Measurements from ENCODE around the gene MRPL17.

Gene MRPL17

DNA sequence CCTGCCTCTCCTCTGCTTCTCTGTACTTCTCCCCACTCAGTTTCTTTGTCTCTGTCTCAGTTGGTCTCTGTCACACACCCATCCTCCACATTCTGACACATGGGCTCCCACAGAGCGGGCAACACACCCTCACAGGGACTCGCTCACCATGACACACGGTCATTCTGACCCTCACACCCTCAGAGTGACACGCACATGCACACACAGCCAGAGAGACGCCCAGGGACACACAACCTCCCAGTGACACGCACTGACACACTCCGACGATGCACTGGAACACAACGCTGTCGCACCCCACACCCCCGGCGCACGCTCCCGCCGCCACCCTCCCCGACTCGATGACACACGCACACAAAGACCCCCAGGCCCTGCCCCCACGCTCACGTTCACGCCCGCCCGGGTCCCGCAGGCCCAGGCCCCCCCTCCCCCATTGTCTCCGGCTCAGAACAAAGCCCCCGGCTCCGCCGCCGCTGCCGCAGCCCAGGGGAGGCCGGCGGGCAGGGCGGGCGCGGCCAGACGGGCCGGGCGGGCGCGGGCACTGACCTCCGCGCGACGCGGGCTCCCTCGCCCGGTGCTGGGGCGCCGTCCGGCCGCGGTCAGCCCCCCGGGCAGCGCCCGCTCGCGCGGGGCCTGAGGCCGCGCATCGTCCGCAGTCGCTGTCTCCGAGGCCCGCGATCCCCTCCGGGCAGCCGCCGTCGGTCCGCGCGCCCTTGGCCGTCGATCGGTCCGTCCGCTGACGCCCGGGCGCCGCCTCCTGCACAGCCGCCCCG, 27.9 kb downstream of the MRPL17 start:
- no peak for DNase-seq (ENCODE audit: low read depth in 2 of 2, low spot score in 1 of 2)

DNA sequence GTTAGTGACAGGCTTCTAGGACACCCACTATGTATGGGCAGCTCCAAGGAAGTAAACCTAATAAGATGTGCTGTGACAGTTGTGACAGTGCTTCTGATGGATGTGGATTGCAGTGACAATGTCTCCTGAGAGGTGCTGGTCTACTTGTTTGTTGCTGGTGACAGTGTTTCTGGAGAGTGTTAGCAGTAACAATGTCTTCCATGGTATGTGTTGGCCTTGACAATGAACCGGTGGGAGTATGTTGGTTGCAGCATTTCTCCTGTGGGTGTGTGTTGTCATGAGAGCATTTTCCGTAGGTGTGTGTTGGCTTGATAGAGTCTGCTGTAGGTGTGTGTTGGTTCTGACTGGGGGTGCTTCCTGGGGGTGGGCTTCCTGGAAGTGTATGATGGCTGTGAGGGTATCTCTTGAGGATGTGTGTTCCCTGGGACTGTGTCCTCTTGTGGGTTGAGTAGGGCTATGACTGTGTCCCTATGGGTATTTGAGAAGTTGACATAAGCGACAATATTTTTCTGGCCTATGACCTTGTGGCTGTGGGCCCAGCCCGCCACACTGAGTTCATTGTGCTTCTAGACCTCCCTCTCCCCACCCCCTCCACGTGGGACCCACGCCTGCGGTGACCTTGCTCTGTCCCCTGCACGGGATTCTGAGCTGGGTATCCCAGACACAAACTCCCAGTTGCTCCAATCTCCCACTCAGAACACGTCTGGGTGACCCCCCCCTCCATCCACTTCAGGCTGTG, 28.7 kb downstream of the MRPL17 start:
- DNase-seq (ENCODE audit: low read depth in 2 of 2, low spot score in 1 of 2): no peak

DNA sequence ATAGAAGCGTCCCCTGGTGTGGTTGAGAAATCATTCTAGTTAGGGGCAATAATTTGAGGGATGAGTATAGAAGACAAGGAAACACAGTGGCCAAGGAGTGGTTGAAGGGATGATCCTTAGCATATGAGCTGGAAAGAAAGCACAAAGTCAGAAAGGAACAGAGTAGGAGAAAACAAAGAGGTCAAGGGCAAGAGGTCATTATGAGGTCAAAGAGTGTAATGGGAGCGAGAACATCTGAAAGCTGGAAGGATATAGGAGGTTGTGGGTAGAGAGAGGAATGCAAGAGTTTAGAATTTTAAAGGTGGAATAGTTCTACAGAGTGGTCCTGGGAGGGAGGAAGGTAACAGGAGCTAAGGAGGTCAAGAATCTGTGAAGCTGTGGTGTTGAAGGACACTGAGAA, 29.5 kb downstream of the MRPL17 start:
- no peak for DNase-seq (ENCODE audit: low read depth in 2 of 2, low spot score in 1 of 2)

DNA sequence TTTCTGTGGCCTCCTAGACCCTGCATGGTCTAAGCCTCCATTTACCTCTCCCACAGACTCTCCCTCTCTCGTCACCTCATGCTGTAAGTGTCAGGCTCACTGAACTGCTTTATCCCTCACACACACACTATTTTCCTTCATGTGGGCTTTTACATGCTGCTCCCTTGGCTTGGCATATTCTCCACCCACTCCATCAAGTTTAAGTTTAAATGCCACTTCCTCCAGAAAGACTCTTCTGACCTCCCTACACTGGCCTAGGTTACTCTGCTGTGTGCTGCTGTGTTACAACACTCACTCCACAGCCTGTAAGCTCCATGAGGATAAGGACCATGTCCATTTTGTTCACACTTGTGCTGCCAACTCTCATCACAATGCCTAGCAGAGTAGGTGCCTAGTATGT, 30.0 kb downstream of the MRPL17 start:
- DNase-seq (ENCODE audit: low read depth in 2 of 2, low spot score in 1 of 2): no peak

DNA sequence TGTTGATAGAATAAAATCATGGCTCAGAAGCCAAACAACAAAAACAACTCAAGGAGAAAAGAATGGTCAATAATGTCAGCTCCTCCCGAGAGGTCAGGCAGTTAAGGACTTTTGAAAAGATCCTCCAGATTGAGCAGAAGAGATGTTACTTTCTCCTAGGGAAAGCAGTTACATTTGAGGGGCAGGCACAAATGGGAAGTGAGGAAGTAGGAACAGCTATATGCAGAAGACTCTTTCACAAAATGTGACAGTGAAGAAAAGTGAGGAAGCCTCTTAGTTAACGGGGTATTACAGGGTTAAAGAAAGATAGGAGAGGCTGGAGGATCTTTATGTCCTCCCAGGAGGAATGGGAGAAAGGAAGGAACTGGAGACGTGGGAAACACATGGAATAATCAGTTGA, 31.0 kb downstream of the MRPL17 start:
- DNase-seq (ENCODE audit: low read depth in 2 of 2, low spot score in 1 of 2): no peak

DNA sequence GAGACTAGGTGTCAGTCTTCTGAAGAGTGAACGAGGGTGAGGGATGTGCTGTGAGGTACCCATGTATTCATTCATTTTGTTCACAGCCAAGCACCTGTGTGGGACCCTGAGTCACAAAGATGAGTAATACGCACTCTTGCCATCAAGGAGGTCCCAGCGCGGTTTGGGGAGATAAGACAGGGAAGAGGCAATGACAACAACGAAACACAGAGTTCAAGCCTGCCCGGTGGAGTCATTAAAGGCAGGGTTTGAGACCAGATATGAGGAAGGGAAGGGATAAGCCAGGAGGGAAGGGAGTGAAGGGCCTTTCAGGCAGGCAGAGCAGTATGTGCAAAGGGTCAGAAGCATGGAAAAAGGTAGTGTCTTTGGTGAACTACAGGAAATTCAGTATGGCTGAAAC, 32.2 kb downstream of the MRPL17 start:
- no peak for DNase-seq (ENCODE audit: low read depth in 2 of 2, low spot score in 1 of 2)

DNA sequence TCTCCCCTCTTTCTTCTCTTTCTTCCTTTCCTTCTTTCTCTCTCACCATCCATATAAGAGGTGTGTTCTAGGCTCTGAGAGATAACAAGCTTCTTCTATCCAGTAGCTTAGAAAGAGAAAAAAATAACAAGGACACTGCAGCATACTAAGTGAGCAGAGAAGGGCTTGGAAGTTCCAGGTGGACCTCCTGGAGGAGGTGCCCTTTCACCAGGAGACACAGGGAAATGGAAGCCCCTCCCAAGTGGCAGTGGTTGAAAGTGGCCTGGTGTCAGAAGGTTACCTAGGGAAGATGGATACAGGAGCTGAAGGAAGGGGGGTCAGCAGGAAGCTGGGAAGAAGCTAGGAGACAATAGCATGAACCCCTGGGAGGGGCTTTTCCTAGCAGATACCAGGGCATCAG, 33.0 kb downstream of the MRPL17 start:
- DNase-seq (ENCODE audit: low read depth in 2 of 2, low spot score in 1 of 2): no peak

DNA sequence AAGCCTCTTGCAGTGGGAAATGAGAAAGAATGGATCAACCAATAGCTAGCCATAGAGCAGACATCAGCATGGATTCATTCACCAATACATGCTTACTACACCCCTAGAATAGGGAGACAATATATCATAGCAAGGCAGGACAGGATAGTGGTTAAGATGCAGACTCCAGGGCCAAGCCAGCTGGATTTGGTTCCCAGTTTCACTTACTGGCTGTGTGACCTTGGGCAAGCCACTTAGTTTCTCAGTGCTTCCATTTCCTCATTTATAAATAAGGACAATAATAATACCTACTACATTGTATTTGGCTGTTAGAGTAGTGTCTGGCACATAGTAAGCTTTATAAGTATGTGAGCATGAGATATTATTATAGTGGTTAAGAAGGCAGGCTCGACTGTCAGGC, 34.6 kb downstream of the MRPL17 start:
- DNase-seq (ENCODE audit: low read depth in 2 of 2, low spot score in 1 of 2): no peak

DNA sequence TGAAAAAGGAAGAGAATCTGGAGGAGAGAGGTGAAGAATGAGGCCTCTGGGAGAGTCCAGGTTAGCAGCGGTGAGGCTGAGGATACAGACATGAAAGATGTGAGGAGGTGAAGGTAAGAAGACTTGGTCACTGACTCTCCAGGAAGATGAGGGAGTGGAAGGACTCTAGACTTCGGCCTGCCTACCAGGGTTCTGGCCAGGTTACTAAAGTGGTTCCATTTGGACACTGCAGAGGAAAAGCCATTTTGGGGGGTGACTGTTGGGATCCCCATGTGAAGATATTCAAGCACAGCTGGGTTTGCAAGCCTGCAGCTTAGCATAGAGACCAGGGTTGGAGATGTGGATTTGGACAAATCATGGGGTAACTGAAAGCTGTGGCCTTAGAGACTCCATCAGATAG, 35.3 kb downstream of the MRPL17 start:
- DNase-seq (ENCODE audit: low read depth in 2 of 2, low spot score in 1 of 2): no peak

DNA sequence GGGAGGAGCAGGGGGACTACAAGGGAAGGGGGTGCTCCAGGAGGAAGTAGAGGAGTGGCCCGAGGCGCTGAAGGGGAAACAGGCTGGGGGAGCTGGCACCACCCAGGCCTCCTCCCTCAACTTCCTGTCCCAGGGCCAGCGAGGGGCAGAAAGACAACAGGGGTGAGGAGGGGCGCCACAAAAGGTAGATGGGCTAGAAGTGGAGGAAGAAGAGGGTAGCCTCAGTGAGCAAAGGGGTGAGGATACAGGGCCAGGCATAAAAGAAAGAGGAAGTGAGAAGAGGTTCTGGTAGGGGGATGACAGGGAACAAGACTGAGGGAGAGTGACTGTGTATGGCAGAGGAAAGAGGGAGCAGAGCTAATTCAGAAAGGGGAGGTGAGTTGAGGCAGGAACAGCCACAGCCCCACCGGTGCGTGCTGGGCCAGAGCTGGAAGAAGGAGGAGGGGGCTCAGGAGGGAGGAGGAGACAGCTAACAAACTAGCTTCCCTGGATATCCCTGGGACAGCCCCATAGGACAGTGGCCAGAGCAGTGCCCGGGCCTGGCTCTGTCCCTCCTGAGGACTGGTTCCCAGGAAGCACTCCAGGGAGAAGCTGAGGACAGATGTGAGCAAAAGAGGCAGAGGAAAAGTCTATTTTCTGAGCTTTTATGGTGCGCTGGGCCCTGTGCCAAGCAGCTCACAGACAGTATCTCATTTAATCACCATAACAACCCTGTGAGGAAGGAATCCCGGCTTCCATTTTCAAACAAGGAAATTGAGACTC, 36.0 kb downstream of the MRPL17 start:
- no peak for DNase-seq (ENCODE audit: low read depth in 2 of 2, low spot score in 1 of 2)

DNA sequence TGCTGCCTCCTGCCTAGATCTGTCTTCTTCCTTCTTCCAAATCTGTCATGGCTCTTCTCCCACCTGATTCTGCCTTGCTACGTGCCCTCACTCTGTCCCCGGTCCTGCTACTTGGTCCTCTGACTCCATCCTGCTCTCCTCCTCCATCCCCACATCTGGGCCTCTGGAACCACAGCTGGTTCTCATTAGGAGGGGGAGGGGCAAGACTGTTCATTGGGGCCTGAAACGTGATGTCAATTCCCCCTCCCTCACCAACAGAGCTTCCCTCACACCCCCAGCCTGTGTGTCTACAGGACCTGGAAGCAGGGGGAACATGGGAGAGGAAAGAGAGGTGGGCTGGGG, 36.6 kb downstream of the MRPL17 start:
- DNase-seq (ENCODE audit: low read depth in 2 of 2, low spot score in 1 of 2): no peak

DNA sequence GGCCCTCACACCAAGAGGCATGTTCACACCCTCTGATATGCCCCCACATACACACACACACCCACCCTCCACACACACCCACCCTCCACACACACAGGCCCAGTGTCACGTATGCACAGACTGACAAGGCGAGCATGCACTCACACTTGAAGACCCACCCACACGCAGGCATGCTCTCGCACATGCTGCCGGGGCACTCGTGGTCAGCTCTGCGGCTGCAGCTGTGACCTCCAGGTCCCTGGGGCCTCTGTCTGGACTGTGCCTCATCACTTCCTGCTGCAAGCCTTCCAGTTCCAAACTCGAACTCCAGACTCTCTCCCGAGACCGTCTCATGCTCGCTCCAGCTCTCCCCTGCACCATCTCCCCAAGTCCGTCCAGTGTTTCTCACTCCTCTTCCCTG, 37.1 kb downstream of the MRPL17 start:
- DNase-seq (ENCODE audit: low read depth in 2 of 2, low spot score in 1 of 2): no peak

DNA sequence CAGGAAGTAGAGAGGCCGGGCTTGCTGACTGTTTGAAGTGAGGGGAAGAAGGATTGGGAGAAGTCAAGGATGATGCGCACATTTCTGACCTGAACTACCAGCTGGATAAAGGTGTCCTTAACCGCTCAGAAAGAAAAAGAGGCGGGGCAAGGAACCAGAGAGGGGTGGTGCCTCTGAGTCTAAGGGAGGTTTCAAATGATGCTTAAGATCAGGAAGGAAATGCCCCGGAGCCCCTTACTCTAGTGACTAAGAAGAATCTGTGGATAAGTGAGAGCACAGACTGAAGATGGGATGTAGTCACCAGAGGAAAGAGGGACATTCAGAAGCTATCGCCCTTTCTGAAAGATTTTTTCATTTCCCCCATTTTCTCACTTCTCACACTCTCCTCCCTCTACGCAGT, 40.2 kb downstream of the MRPL17 start:
- DNase-seq (ENCODE audit: low read depth in 2 of 2, low spot score in 1 of 2): no peak

DNA sequence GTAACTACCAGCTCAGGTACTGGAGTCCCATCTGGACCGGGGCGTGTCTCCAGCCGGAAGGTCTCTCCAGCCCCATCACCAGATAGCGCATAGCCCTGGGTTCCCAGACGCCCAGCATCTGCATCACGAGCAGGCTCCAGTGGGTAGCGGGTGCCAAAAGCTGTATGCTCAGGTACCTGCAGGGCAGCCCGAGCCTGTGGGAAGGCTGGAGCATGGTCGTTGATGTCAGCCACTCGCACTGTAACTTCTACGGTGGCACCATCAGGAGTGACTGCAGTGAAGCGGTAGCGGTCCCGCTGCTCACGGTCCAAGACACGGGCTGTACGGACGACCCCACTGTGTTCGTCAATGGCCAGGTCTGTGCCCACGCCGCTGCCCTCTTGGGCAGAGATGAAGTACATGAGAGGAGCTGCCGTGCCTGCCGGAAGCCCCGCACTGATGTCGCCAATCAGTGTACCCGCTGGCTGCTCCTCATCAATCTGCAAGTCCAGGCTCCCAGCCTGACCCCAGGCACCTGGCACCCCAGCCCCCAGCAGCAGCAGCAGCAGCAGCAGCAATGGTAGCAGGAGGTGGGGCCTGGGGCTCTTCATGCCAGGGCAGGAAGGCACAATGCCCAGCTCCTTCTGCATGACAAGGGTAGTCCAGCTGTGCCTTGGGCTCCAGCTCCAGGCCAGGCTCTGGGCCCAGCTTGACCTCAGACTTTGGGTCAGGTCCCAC, 42.0 kb downstream of the MRPL17 start:
- DNase-seq (ENCODE audit: low read depth in 2 of 2, low spot score in 1 of 2): no peak

DNA sequence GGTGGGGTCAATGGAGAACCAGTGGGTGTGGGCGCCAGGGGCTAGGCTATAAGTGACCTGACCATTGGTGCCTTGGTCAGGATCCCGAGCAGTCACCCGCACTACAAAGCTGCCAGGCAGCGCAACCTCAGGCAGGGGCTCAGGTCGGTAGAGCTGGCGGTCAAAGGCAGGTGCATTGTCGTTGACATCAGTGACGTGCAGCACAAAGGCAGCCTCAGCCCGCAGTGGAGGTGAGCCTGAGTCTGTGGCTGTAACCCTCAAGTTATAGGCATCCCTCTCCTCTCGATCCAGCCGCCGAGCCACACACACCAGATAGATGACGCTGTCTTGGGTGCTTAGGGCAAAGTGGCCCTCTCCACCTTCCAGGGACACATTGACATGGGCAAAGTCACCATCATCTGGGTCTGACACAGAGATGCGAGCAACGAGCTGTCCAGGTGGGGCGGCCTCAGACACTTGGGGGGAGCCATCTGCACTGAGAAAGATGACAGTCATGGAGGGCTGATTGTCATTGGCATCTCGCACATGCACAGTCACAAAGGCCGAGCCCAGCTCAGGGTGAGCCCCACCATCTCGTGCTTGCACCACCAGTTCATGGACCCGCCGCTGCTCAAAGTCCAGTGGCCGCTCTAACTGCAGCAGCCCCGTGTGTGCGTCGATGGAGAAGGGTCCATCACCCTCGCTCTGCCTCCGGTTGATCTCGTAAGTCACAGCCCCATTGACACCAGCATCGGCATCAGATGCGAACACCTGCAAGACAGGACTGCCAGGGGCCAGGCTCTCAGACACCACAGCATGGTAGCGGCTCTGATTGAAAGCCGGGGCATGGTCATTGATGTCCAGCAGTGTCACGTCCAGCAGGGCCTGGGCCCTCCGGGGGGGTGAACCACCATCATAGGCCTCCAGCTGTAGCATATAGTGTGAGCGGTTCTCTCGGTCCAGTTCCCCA, 42.8 kb downstream of the MRPL17 start:
- no peak for DNase-seq (ENCODE audit: low read depth in 2 of 2, low spot score in 1 of 2)

DNA sequence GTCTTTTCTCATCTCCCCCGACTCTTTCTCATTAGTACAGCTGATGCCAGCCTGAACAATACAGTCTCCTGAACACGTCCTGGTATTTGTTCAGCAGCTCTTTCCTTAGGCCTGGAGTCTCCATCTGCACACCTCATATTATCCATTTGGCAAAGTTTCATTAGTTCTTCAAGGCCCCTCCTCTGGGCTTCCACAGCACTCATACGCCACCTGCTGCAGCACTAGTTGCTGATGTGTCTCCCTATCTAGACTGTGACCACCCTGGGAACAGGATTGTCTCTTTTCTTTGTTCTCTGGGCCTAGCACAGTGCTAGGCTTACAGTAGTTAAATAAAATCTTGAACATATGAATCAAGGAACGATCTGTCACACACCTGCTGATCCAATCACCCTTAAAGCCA, 44.7 kb downstream of the MRPL17 start:
- no peak for DNase-seq (ENCODE audit: low read depth in 2 of 2, low spot score in 1 of 2)

DNA sequence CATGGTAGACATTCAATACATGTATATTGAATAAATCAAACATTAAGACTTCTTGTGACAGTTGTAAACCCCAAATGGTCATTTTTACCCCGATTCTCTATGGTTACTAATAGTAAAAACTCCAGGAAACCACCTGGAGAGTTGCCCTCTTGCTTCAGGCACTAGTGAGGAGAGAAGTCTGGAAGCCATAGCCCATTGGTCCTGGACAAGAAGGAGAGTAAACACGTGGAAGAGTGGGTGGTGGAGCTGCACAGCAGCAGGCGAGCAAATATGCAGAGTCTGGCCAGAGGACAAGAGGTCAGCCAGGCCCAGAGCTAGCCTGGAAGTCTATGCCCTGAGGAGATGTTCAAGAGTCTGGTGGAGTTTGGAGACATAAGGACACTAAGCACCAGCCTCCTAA, 45.3 kb downstream of the MRPL17 start:
- no peak for DNase-seq (ENCODE audit: low read depth in 2 of 2, low spot score in 1 of 2)

DNA sequence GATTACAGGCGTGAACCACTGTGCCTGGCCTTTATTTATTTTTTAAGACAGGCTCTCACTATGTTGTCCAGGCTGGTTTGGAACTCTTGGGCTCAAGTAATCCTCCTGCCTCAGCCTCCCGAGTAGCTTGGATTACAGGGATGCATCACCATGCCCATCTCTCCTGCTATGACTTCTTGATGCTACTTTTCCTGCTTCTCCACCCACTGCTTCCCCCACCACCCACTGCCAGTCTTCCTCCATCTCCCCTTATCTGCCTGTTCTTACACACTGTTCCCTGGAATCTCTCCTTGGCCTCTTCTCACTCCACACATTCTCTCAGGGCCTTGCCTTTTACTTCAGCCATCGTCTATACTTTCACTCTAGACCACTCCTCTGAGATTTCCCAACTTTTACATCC, 46.7 kb downstream of the MRPL17 start:
- DNase-seq (ENCODE audit: low read depth in 2 of 2, low spot score in 1 of 2): no peak

DNA sequence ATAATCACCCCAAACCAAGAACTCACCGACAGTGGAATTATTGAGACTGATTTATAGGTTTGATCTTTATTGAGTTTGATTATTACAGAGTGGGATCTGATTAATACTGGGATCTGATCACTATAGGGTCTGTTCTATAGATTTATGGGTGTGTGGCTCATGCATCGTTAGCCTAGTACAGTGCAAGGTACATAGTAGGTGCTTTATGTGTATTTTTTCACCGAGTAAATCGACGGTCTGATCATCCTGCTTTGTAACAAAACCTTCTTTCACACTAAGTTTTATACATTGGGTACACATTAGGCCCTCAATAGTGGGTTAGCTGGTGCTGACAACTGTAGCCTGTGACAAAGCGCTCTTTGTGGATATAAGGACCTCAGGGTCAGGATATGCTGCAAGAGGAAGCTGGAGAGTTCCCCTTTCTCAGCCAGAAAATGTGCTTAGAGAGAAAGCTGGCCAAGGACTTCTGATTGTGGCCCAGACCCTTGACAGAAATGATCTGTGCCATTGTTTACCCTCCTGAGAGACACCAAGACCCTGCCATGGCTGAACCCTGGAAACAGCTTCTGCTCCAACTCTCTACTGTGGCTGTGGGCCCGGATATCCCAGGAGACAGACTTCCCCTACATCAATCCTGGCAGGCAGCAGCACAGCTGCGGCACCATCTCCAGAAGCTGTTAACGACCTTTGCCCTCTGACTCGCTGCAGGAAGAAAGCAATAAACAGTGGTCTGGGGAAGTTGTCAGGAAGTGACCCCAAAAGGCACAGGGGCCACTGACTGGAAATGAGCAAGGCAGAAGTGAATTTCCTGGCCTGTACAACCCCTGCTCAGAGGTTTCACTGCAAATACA, 47.8 kb downstream of the MRPL17 start:
- DNase-seq (ENCODE audit: low read depth in 2 of 2, low spot score in 1 of 2): no peak

DNA sequence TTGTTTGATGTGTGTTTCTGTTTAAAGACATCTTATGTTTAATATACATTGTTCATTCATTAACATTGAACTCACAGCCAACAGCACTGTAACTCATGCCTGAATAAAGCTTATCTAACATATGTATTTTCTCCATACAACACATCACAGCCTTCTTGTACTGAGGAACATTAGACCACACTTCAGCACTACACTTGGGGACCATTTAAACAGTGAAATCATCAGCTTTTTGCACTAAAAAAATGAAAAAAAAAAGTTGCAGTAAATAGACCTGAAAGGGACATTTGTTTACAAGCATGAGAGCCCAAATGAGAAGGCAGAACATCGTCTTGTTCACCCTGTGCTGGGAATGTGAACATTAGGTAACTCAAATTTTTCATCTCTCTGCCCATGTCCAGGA, 48.6 kb downstream of the MRPL17 start:
- DNase-seq (ENCODE audit: low read depth in 2 of 2, low spot score in 1 of 2): no peak
